Suprapubic skin (tissue), 4 donors: ENCODE results near the gene ZNF384.

Experiments
- CTCF ChIP-seq, 2 donors: fragments of 200-600 bp in 1 of 2; fragments of 450-650 bp in 1 of 2; sonication (generic) in 1 of 2; IDR thresholded peaks; one replicate each; pipeline ENCODE4 v1.5.1; 2016 to 2019; ENCODE audit warnings: antibody characterized with exemption in 2 of 2, mild to moderate bottlenecking in 1 of 2, moderate library complexity in 1 of 2
- EP300 ChIP-seq: sonication (generic); formaldehyde crosslinking; IDR thresholded peaks from one replicate; pipeline ENCODE4 v1.6.1; 2017; ENCODE audit warnings: antibody characterized with exemption
- POLR2A ChIP-seq, 2 donors: fragments of 450-650 bp; IDR thresholded peaks; one replicate each; pipeline ENCODE4 v1.6.1; 2017; ENCODE audit warnings: antibody characterized with exemption in 2 of 2, mild to moderate bottlenecking in 2 of 2, moderate library complexity in 2 of 2
- POLR2AphosphoS5 ChIP-seq, 3 donors: sonication (generic); formaldehyde crosslinking; IDR thresholded peaks; one replicate each; pipeline ENCODE4 v1.6.1; 2017; ENCODE audit warnings: antibody characterized with exemption in 3 of 3

- TF ChIP-seq CTCF (IDR thresholded peaks at IDR 0.05) (no peak), POLR2AphosphoS5 (IDR thresholded peaks at IDR 0.05) (no peak), POLR2A (IDR thresholded peaks at IDR 0.05) (no peak), EP300 (no peak)
Observed at GRCh38 chr12:6638305-6638704, 50.9 kb downstream of the ZNF384 start.
